Fibroblast of lung (primary cell): ENCODE data around the gene F13B.

Experiments used
- EZH2 ChIP-seq: IDR thresholded peaks from 2 replicates; pipeline ENCODE4 v1.5.1; 2012; ENCODE audit warnings: low read length, control low read depth, mild to moderate bottlenecking; ENCODE audit errors: missing control alignments
- TF ChIP-seq, protein P1 (sequence below), 2 donors: IDR thresholded peaks in 1 of 2; conservative IDR thresholded peaks in 1 of 2; 1 replicate in 1 of 2; 2 replicates in 1 of 2; pipeline ENCODE4 v1.5.1; 2011 to 2012; ENCODE audit warnings: low read length in 2 of 2, control low read depth in 1 of 2, inconsistent platforms in 1 of 2, low read depth in 1 of 2, mild to moderate bottlenecking in 1 of 2

DNA sequence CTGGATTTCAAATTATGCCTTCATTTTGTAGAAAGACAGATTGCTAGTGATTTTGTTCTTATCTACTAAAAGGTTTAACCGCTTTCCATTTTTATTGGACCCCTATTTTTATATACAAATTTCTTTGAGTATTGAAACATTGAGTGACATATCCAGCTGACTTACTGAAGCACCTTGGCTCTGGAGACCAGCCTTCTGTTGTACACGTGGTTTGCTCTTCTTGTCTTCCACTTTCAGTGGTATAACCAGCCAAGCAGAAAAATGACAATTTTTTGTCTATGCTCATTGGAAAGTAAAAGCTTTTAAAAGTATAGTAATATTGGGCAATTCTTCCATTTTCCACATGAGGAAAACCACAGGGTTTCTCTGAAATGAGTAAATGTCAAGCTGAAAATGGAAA, 4.4 kb downstream of the F13B start:
- TF ChIP-seq EZH2 = no peak
- TF ChIP-seq, protein P1, sequence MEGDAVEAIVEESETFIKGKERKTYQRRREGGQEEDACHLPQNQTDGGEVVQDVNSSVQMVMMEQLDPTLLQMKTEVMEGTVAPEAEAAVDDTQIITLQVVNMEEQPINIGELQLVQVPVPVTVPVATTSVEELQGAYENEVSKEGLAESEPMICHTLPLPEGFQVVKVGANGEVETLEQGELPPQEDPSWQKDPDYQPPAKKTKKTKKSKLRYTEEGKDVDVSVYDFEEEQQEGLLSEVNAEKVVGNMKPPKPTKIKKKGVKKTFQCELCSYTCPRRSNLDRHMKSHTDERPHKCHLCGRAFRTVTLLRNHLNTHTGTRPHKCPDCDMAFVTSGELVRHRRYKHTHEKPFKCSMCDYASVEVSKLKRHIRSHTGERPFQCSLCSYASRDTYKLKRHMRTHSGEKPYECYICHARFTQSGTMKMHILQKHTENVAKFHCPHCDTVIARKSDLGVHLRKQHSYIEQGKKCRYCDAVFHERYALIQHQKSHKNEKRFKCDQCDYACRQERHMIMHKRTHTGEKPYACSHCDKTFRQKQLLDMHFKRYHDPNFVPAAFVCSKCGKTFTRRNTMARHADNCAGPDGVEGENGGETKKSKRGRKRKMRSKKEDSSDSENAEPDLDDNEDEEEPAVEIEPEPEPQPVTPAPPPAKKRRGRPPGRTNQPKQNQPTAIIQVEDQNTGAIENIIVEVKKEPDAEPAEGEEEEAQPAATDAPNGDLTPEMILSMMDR (conservative IDR thresholded peaks at IDR 0.05 in 1 of 2, IDR thresholded peaks at IDR 0.05 in 1 of 2; ENCODE audit: low read depth in 1 of 2, low read length in 2 of 2) = no peak
